Psoas muscle (tissue), 8 donors: ENCODE results near the gene VWA8. TPM values are rescaled to one million over a fixed set of nuclear protein-coding genes. Genes with fewer than 3 reads are reported as not detected.

Experiments
- ATAC-seq, 4 donors: fragments of 200-7000 bp; cut with Tn5 transposase; one replicate each; pipeline ENCODE4 v1.9.1; 2020; ENCODE audit warnings: moderate library complexity in 3 of 4, mild to moderate bottlenecking in 2 of 4
- DNase-seq, 2 donors: peaks; one replicate each; pipeline ENCODE4 v3.0.0-alpha.2; 2020
- H3K27ac ChIP-seq: fragments of 200-600 bp; one replicate; pipeline ENCODE4 v1.8.0; 2022
- H3K27me3 ChIP-seq, 3 donors: fragments of 200-600 bp in 1 of 3; one replicate each; pipeline versions ENCODE4 v1.6.1 to v1.8.0; 2013 to 2022; ENCODE audit warnings: low read length in 2 of 3, mild to moderate bottlenecking in 2 of 3, moderate library complexity in 1 of 3; ENCODE audit not compliant: insufficient read depth in 3 of 3
- H3K36me3 ChIP-seq, 2 donors: fragments of 200-600 bp in 1 of 2; one replicate each; pipeline versions ENCODE4 v1.6.1 to v1.8.0; 2013 to 2022; ENCODE audit warnings: low read depth in 1 of 2, mild to moderate bottlenecking in 1 of 2, moderate library complexity in 1 of 2; ENCODE audit not compliant: insufficient read depth in 1 of 2
- H3K4me1 ChIP-seq: fragments of 200-600 bp; one replicate; pipeline ENCODE4 v1.8.0; 2022
- H3K4me3 ChIP-seq: fragments of 200-600 bp; one replicate; pipeline ENCODE4 v1.8.0; 2022; ENCODE audit warnings: mild to moderate bottlenecking
- H3K9me3 ChIP-seq: fragments of 200-600 bp; one replicate; pipeline ENCODE4 v1.8.0; 2022
- CTCF ChIP-seq: fragments of 200-600 bp; IDR thresholded peaks from one replicate; pipeline ENCODE4 v1.8.0; 2022; ENCODE audit warnings: antibody characterized with exemption
- WGBS, 3 donors: extraction: QIAGEN DNeasy Blood & Tissue Kit; methylation state at CpG; one replicate each; pipeline versions ENCODE4 v1.1.6 to v1.1.7; 2013; 5-methylcytosine and 5-hydroxymethylcytosine counted together
- intact Hi-C, 2 donors: fragments of 100-400 bp; cut with DNase I; formaldehyde crosslinking; loops; one replicate each; pipeline versions ENCODE4 v1.11.0 to v1.14.2; 2022
- polyA plus RNA-seq, 3 donors: library from polyadenylated mRNA; stranded (reverse); fragments of 200-250 nt; gene quantifications; one replicate each; pipeline ENCODE4 v1.2.3, GENCODE V29; 2013
- total RNA-seq, 4 donors: library from RNA; stranded (reverse); fragmentation: NEBNext Ultra II Directional in 2 of 4; extraction: Animal tissue kit (Norgen Biotek cat#: 25700) in 2 of 4; gene quantifications; one replicate each; pipeline versions ENCODE4 v1.2.1 to v1.2.4, GENCODE V29; 2021 to 2023
- donor health status: healthy with polysubstance abuse.
- donor health status: DM: no; HTN: no; CAD: no; lungs with moderate emphysema.
- donor health status: Bipolar disorder and iron deficiency.
- donor health status: healthy.
- donor health status: DM: yes; HTN: yes; CAD: no.
- donor health status: DM: no; HTN: no; CAD: no.
- donor health status: DM: no; HTN: no; CAD: no.
- donor health status: DM: yes; HTN: yes; CAD: no.

Gene VWA8
- total and polyA plus RNA-seq, 7 donors: 8.6 to 50.5 (median 30.1) TPM

GRCh38 chr13:41520660-41521630 lies 440.0 kb downstream of the VWA8 start:
- intact Hi-C loops: no loop called here
- no peak for TF ChIP-seq CTCF
- H3K36me3 ChIP-seq: no peaks in the 10 kb centered on the region
- no peaks in the 10 kb centered on the region for H3K27me3 ChIP-seq
- DNase-seq (no peak), ATAC-seq (no peak)
- H3K4me1 ChIP-seq: no peaks in the 10 kb centered on the region
- H3K4me3 ChIP-seq: no peak overlapping the region
- 82 to 84% (median 84%) methylated on average over 15 of the region's 15 CpGs for WGBS, 3 donors
- H3K27ac ChIP-seq: no peak overlapping the region
- H3K9me3 ChIP-seq: no peaks in the 10 kb centered on the region

- H3K9me3 ChIP-seq: no peaks in the 10 kb centered on the region
- no peak overlapping the region for H3K4me3 ChIP-seq
- no peaks in the 10 kb centered on the region for H3K4me1 ChIP-seq
- WGBS, 3 donors: 80 to 84% (median 83%) methylated on average over 7 of the region's 7 CpGs
- no peaks in the 10 kb centered on the region for H3K36me3 ChIP-seq
- intact Hi-C loops: no loop called here
- no peaks in the 10 kb centered on the region for H3K27me3 ChIP-seq
- ATAC-seq: no peak
- TF ChIP-seq CTCF: no peak
- no peak for DNase-seq
- H3K27ac ChIP-seq: no peak overlapping the region
Observed at GRCh38 chr13:41520016-41520659, 440.8 kb downstream of the VWA8 start.

Other genes starting within 250 kb of the VWA8 start
- 1 to 10 TPM; 2.1 to 4.6 (median 3.9) TPM for gene DGKH, start 87.5 kb upstream of the VWA8 start, total RNA-seq
- gene DGKH, start 87.5 kb upstream of the VWA8 start, polyA plus RNA-seq: under 1 TPM; 0.42 to 0.63 (median 0.51) TPM